KOPT-K1 (cell line): ENCODE data around the gene FYCO1.
"Not testable (repeated sequence)": the region's sequence is repeated elsewhere in the genome, so short reads cannot be mapped to it uniquely, and the experiment has no call there.

Experiments
- H3K27ac ChIP-seq: fragments of 200-600 bp; sonication (generic); 2 replicates; pipeline ENCODE4 v1.5.1; 2016; ENCODE audit warnings: antibody characterized with exemption, mild to moderate bottlenecking, low read depth, low read length; ENCODE audit not compliant: poor library complexity, severe bottlenecking
- H3K36me3 ChIP-seq: fragments of 200-600 bp; sonication (generic); 2 replicates; pipeline ENCODE4 v1.5.1; 2017; ENCODE audit warnings: antibody characterized with exemption, mild to moderate bottlenecking, low read length, moderate library complexity; ENCODE audit not compliant: insufficient read depth
- H3K9me3 ChIP-seq: fragments of 200-600 bp; sonication (generic); 2 replicates; pipeline ENCODE4 v1.5.1; 2017; ENCODE audit warnings: antibody characterized with exemption, low read length, mild to moderate bottlenecking; ENCODE audit not compliant: insufficient read depth, poor library complexity, severe bottlenecking

FYCO1 gene

DNA sequence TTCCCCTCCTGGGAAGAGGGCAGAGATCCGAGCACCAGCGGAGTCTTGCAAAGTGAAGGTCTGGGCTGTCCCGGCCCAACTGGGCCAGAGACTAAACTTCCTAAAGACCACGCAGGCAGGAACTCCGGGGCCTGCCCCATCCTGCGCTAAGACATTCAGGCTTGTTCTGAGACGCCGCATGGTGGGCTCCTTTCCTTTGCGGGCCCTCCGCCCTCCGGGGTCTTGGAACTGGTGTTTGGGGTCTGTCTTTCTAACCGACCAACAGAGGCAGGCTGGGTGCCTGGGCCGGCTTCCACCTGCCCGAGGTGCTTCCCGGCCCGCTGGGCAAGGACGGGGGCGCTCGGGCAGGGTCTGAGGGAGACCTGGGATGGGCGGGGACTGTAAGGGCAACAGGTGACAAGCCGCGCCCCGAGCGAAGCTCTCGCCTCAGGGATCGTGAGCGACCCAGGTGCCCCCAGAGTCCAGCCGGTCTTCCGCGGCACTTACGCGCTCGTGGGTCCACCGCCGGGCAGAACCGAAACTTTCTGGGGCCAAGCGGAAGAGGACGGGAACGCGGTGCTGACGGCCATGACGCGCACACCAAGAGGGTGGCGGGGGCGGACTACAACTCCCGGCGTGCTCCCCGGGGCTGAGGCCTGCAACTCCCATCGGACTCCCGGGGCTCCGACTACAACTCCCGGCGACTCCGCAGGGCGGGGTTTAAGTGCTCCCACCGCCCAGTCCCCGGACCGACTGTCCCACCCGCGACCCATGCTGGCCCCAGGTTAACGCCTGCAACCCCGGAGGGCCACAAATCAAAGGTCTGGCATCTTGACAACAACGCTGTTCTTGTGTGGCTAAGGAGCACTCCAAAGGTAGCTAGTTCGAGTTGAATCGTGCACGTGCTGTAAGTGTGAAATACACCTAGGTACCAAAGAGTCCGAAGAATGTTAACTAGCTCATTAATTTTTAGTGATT is at the start of gene FYCO1:
FYCO1 (minus strand) TSS at position 589 of the 957 bp plus-strand sequence. CDS start 10,914 bp downstream, outside the sequence.
- Histone ChIP-seq H3K9me3 (no peaks in the 10 kb centered on the region), H3K36me3 (peaks cover 7% of the 10 kb centered on the region; the same call in 1 of the 2 replicates), H3K27ac (peak within 1 kb of the TSS; percentile 90)

DNA sequence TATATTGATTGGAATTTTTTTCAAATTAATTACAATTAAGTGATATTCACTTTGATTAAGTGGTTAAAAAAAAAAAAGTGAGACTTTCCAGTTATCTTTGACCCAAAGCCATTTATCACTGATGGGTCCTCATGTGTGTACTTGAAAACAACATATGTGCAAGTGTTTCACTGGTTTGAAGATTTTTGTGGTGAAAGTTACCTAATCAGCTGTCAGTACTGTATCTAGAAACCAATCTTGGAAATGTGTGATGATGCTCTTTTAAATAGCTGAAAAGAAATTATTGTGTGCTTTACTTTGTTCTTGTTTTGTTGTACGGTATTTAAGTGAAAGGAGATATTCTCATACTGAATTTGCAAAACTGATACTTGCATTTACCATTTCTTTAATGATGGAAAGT is 43.3 kb upstream of the FYCO1 start:
- H3K9me3 ChIP-seq = peaks cover 5% of the 10 kb centered on the region
- H3K27ac ChIP-seq = no peak overlapping the region
- no peaks in the 10 kb centered on the region for H3K36me3 ChIP-seq

DNA sequence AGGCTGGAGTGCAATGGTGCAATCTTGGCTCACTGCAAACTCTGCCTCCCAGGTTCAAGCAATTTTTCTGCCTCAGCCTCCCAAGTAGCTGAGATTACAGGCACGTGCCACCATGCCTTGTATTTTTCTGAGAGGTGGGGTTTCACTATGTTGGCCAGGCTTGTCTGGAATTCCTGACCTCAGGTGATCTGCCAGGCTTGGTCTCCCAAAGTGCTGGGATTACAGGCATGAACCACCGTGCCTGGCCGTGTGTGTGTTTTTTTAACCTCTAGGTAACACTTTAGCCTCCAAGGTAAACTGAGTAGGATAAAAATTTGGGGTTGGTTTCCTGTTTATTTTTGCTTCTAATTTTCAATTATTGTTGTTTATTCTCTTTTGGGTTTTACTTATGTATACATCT is 42.4 kb upstream of the FYCO1 start:
- H3K36me3 ChIP-seq, H3K27ac ChIP-seq, H3K9me3 ChIP-seq: not testable (repeated sequence)

DNA sequence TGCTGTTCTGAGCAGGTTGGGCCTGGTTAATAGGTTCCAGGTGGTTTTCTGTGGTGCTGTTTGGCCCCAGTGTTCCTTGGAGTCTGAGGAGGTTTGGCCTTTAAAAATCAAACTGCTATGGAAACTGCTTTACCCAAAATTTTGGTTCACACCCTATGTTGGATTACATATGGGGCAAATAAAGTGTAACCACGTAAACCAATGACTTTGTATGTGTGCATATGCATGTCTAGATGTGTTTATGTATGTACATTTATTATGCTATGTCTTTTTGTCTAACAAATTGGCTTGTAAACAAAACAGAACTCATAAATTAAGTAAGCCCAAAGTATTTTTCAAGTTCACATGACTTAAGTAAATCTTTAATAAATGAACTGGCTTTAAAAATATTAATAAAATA is 40.6 kb upstream of the FYCO1 start:
- no peak overlapping the region for H3K27ac ChIP-seq

DNA sequence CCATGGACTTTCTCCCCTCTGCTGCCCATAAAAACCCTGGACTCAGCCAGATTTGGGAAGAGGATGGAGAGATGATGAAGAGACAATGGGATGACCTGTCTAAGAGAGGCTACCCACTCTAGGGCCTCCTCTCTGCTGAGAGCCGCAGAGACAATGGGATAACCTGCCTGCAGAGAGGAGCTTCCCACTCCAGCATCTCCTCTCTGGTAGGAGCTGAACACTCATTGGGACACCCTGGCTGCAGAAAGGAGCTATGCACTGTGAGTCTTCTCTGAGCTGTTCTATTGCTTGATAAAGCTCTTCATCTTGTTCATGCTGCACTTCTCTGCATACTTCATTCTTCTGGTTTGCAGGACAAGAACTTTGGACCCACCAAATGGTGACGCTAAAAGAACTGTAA is 36.1 kb upstream of the FYCO1 start:
- no peak overlapping the region for H3K27ac ChIP-seq
- no peaks in the 10 kb centered on the region for H3K36me3 ChIP-seq
- peaks cover 48% of the 10 kb centered on the region for H3K9me3 ChIP-seq

More for the DNA sequence above, 40.6 kb upstream of the FYCO1 start:
- H3K36me3 ChIP-seq = no peaks in the 10 kb centered on the region
- peaks cover 15% of the 10 kb centered on the region for H3K9me3 ChIP-seq

DNA sequence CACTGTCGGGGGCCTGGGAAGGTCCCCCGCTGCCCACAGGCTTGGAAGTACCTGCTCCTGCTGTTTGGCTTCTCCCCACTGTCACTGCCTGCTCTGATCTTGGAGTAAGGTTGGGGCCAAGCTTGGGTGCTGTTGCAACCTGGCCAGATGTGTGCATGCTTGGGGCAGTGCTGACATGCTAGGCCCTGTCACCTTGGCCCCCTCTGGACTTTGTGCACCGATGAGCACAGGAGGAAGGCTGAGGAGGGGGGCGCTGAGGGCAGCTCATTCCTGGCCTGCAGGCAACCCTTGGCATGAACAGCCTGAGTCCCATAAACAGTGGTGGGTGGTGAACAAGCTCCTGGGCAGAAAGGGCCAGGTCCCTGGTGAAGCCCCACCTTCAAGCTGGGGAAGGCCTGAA is 35.6 kb upstream of the FYCO1 start:
- Histone ChIP-seq H3K36me3 (no peaks in the 10 kb centered on the region), H3K9me3 (peaks cover 53% of the 10 kb centered on the region), H3K27ac (no peak overlapping the region)

DNA sequence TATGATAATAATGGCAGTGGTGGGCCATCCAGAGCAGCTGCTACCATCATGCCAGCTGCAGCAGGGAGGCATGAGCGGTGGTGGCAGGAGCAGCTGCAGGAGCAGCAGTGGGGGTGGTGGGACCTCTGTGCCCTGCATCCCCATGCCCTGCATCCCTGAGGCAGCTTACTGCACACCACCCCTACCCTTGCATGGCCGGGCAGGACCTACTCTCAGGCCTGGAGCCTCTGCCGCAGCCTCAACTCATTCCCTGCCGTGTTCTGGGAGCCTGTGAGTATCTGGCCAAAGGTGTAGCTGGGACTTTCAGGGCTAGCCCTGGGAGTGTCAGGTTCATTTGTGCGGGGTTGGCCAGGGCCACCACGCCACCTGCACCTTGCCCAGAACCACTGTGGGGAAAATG is 35.0 kb upstream of the FYCO1 start:
- H3K27ac ChIP-seq = no peak overlapping the region
- no peaks in the 10 kb centered on the region for H3K36me3 ChIP-seq
- peaks cover 53% of the 10 kb centered on the region for H3K9me3 ChIP-seq

DNA sequence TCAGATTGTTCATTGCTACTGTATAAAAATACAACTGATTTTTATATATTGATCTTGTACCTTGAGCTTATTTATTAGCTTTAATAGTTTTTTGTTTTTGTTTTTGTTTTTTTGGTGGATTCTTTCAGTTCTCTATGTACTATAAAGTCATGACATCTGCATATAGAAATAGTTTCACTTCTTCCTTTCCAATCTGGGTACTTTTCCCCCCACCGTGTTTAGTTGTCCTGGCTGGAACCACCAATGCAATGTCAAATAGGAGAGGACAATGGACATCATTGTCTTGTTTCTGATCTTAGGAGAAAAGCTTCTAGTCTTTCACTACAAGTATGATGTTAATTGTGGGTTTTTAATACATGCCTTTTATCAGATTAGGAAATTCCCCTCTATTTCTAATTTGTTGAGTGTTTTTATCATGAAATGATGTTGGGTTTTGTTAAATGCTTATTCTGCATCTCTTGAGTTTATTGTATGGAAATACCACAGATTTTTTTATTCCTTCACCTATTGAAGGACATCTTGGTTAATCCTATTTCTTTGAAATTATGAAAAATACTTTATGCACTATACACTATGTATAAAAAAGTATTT is 34.4 kb upstream of the FYCO1 start:
- H3K27ac ChIP-seq = no peak overlapping the region
- no peaks in the 10 kb centered on the region for H3K36me3 ChIP-seq
- H3K9me3 ChIP-seq = peaks cover 53% of the 10 kb centered on the region

DNA sequence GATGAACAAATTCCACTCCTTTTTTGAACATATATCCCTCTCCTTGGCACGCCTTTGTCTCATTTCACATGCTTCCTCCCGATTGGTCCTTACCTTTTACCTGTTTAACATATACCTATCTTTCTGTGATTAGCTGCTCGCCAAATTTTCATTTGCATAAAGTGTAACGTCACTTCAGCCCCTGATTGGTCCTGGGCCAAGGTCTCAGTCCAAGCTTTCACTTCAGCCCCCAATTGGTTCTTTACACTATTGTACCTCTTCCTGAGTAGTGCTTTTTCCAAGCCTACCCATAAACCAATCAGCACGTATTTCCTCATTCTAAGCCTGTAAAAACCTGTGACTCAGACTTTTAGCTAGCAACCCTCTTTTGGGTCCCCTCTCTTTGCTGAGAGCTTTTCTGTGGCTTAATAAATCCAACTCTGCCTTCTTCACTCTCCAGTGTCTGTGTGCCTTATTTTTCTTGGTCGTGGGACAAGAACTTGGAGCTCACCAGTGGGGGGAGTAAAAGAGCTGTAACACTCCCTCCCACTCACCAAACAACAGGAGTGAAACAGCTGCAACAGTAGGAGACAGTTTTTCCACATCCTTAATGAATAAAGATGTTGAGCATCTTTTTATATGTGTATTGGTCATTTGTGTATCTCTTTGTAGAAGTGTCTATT is 32.2 kb upstream of the FYCO1 start:
- Histone ChIP-seq H3K27ac (no peak overlapping the region), H3K9me3 (peaks cover 53% of the 10 kb centered on the region), H3K36me3 (no peaks in the 10 kb centered on the region)

DNA sequence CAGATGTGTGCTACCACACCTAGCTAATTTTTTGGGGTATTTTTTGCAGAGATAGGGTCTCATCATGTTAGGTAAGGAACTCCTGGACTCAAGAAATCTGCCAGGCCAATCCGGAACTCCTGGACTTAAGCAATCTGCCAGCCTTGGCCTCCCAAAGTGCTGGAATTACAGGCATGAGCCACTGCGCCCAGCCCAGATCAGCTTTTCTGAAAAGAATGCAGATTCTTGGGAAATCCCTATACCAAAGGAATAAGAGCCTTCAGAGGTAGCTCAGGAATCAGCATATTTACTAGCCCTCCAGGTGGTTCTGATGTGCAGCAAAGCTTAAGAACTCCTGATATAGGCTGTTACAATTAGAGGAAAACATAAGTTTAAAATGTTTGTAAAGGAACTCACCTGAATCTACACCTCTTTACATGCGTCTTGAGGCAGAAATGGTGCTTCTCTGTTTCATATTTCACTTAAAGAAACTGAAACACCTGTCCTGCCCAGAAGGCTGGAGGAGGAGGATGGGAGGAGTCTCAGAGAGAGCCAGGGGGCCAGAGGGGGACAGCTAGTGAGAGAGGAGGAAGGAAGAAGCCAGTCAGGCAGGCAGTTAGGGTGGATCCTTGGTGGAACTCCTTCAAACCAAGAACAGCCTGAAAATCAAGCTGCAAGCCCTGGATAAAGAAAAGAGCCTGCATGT is 31.5 kb upstream of the FYCO1 start, which contains the start of gene XCR1:
XCR1 (minus strand) TSS at position 463 of the 685 bp plus-strand sequence. CDS start 5,536 bp downstream, outside the sequence.
- H3K27ac ChIP-seq = no peak within 1 kb of the TSS
- no peaks in the 10 kb centered on the region for H3K36me3 ChIP-seq
- peaks cover 48% of the 10 kb centered on the region for H3K9me3 ChIP-seq

DNA sequence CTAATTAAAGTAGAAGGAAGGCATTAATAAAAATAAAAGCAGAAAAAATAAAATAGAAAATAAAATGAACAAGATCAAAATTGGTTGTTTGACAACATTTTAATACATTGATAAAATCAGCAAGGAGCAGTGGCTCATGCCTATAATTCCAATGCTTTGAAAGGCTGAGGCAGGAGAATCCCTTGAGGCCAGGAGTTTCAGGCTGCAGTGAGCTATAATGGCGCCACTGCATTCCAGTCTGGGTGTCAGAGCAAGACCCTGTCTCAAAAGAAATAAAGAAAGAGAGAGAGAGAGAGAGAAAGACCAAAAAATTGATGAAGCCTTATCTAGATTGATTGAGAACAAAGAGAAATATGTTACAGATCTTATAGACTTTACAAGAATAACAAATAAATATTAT is 29.5 kb upstream of the FYCO1 start:
- Histone ChIP-seq H3K27ac (no peak overlapping the region), H3K9me3 (peaks cover 39% of the 10 kb centered on the region), H3K36me3 (no peaks in the 10 kb centered on the region)

DNA sequence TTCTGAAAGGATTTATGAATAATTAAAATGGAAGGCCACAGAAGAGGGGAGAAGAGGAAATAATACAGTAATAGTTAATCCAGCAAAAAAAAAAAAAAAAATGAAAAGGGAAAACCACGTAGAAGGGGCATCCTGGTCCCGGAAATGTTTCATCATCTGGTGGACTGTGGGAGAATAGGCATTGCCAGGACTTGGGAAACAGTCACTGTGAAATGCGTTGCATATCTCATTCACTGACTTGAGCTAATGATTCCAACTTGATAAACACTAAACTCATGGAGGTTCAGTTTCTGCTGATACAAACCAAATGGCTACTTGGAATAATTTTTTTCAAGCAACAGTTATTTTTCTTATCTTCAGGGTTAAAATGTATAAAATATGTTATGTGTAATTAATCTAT is 28.5 kb upstream of the FYCO1 start:
- Histone ChIP-seq H3K36me3 (no peaks in the 10 kb centered on the region), H3K9me3 (peaks cover 38% of the 10 kb centered on the region), H3K27ac (no peak overlapping the region)

DNA sequence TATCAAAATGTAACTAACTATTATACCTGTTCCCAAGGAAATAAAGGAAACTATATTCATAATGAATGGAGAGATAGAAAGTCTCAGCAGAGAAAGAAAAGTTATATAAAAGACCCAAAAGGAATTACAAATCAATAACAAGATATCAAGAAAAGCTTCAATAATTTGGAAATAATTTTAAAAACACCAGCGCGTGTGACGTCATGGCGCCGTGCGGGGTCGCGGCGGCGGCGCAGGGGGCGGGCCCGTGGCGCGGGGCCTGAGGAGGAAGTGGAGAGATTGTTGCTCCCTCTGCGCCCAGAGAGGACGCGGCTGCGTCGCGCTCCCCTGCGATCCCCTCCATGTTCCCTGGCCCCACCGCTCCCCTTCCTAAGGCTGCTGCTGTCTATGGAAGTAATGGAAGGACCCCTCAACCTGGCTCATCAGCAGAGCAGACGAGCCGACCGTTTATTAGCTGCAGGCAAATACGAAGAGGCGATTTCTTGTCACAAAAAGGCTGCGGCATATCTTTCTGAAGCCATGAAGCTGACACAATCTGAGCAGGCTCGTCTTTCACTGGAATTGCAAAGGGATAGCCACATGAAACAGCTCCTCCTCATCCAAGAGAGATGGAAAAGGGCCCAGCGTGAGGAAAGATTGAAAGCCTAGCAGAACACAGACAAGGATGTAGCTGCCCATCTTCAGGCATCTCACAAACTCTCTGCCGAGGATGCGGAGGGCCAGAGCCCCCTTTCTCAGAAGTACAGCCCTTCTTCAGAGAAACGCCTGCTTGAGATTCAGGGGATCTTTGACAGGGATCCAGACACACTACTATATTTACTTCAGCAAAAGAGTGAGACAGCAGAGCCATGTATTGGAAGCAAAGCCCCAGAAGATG is 27.5 kb upstream of the FYCO1 start:
- H3K27ac ChIP-seq = no peak overlapping the region
- no peaks in the 10 kb centered on the region for H3K36me3 ChIP-seq
- H3K9me3 ChIP-seq = peaks cover 28% of the 10 kb centered on the region

DNA sequence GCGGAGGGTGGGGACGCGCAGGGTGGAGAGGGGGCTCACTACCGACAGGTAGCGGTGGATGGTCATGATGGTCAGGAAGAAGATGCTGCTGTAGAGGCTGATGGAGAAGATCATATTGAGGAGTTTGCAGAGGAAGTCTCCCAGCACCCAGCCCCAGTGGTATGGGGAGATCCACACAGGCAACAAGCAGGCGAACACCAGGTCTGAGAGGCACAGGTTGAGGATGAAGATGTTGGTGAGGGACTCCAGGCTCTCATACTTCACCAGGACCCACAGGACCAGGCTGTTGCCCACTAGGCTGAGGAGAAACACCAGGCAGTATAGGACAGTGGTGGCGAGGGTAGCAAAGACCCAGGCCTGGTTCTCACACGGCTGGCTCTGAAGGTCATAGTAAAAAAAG is 25.9 kb upstream of the FYCO1 start:
- Histone ChIP-seq H3K9me3 (peaks cover 11% of the 10 kb centered on the region), H3K36me3 (no peaks in the 10 kb centered on the region), H3K27ac (no peak overlapping the region)
